GM23248 (cell line): Measurements from ENCODE around the gene FUT7.

Experiments used
- EZH2 ChIP-seq: fragments of 200-600 bp; sonication (generic); IDR thresholded peaks from 2 replicates; pipeline ENCODE4 v1.6.1; 2018; ENCODE audit warnings: antibody characterized with exemption, mild to moderate bottlenecking; ENCODE audit not compliant: insufficient read depth, poor library complexity, severe bottlenecking
- EZH2phosphoT487 ChIP-seq: fragments of 200-600 bp; sonication (generic); IDR thresholded peaks from 2 replicates; pipeline ENCODE4 v1.6.1; 2018; ENCODE audit warnings: antibody characterized with exemption, moderate library complexity, mild to moderate bottlenecking, low read depth; ENCODE audit not compliant: insufficient read depth

DNA sequence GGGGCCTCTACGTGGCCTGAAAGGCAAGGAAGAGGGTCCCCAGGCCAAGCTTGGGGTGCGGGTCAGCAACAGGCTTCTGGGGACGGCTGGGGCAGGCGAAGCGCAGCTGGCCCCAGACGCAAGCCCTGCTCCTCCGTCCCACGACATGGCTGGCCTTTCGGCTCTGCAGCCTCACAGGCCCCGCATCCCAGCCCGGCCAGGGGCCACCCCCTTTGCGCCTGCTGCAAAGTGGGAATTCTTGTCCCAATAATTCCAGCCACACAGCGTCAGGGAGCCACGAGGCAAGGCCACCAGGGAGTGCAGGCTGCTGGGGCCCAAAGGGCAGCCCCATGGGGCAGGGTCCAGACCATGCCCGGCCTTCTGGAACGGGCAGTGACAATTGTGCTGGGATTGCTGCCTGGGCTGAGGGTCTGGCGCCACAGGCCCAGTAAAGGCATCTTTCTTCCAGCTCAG, 23.1 kb upstream of the FUT7 start:
- TF ChIP-seq EZH2: no peak
- TF ChIP-seq EZH2phosphoT487: no peak
